GM12878 (cell line): Measurements from ENCODE around the gene CCSER1. TPM values are rescaled to one million over a fixed set of nuclear protein-coding genes. Genes with fewer than 3 reads are reported as not detected.

ENCODE experiments used
- ATAC-seq: fragments of 200-7000 bp; cut with Tn5 transposase; 3 replicates; pipeline ENCODE4 v1.9.1; 2020; ENCODE audit warnings: mild to moderate bottlenecking, moderate library complexity
- BruUV-seq: library from RNA; stranded (reverse); fragments of 400-500 nt; replicated peaks from 2 replicates; lab custom pipeline; 2021; lab: Mats Ljungman, UMichigan
- CTCF ChIA-PET: fragments of 300-600 bp; sonication (Branson Sonifier 250); formaldehyde crosslinking; extraction: SDS; loops from one replicate; lab custom pipeline; 2021; ENCODE audit warnings: inconsistent platforms; lab: Yijun Ruan, JAX
- POLR2A ChIA-PET: fragments of 350-600 bp; formaldehyde crosslinking; extraction: SDS; loops from one replicate; lab custom pipeline; 2021; ENCODE audit warnings: inconsistent platforms; lab: Charles Lee
- RAD21 ChIA-PET: fragments of 300-600 bp; sonication (Branson Sonifier 250); formaldehyde crosslinking; loops from one replicate; lab custom pipeline; 2023; ENCODE audit warnings: antibody characterized with exemption; ENCODE audit not compliant: unreplicated experiment; lab: Charles Lee
- SMC1A ChIA-PET: fragments of 300-600 bp; sonication (Branson Sonifier 250); formaldehyde crosslinking; loops from one replicate; lab custom pipeline; 2023; ENCODE audit not compliant: unreplicated experiment, uncharacterized antibody; lab: Charles Lee
- DNase-seq: peaks from one replicate; pipeline ENCODE4 v3.0.0-alpha.2; 2011; ENCODE audit warnings: low read depth, low spot score
- FAIRE-seq: peaks from 3 replicates; lab custom pipeline; 2011; peaks lifted over from hg19 to GRCh38; lab: Jason Lieb, UNC
- H2AFZ ChIP-seq: 2 replicates; pipeline ENCODE4 v1.6.0; 2011; ENCODE audit warnings: low read depth, low read length, control low read depth; ENCODE audit not compliant: control insufficient read depth
- H3K27ac ChIP-seq: 2 replicates; pipeline ENCODE4 v1.5.1; 2011; ENCODE audit warnings: control low read depth; ENCODE audit not compliant: control insufficient read depth, insufficient read depth
- H3K27me3 ChIP-seq, 2 experiments: replicated peaks in 1 of 2; 2 replicates each; pipeline versions ENCODE4 v1.6.0 to v1.6.1; 2011; ENCODE audit warnings: low read length in 1 of 2; ENCODE audit not compliant: control insufficient read depth in 2 of 2, insufficient read depth in 2 of 2
- H3K36me3 ChIP-seq, 2 experiments: 2 replicates each; pipeline ENCODE4 v1.5.1; 2011; ENCODE audit warnings: low read length in 1 of 2; ENCODE audit not compliant: control insufficient read depth in 2 of 2, insufficient read depth in 2 of 2
- H3K4me1 ChIP-seq: 2 replicates; pipeline ENCODE4 v1.6.1; 2011; ENCODE audit warnings: mild to moderate bottlenecking, low read length, moderate library complexity, mixed read lengths; ENCODE audit not compliant: control insufficient read depth, insufficient read depth
- H3K4me2 ChIP-seq: 2 replicates; pipeline ENCODE4 v1.6.0; 2011; ENCODE audit warnings: control low read depth; ENCODE audit not compliant: control insufficient read depth, insufficient read depth
- H3K4me3 ChIP-seq: fragments of 200-600 bp; sonication (generic); 2 replicates; pipeline ENCODE4 v1.5.1; 2016
- H3K79me2 ChIP-seq: 2 replicates; pipeline ENCODE4 v1.6.0; 2011; ENCODE audit warnings: low read length; ENCODE audit not compliant: control insufficient read depth, insufficient read depth
- H3K9ac ChIP-seq: 2 replicates; pipeline ENCODE4 v1.8.0; 2011; ENCODE audit warnings: low read length, control low read depth, mixed read lengths; ENCODE audit not compliant: control insufficient read depth, insufficient read depth
- H3K9me3 ChIP-seq: replicated peaks from 3 replicates; pipeline ENCODE4 v1.5.1; 2011; ENCODE audit warnings: mild to moderate bottlenecking, low read length; ENCODE audit not compliant: control insufficient read depth, insufficient read depth
- H4K20me1 ChIP-seq: 2 replicates; pipeline ENCODE4 v1.6.0; 2011; ENCODE audit not compliant: control insufficient read depth, insufficient read depth
- ETV6 ChIP-seq, 2 experiments: fragments of 450-650 bp in 1 of 2; IDR thresholded peaks in 1 of 2; conservative IDR thresholded peaks in 1 of 2; 2 replicates each; pipeline ENCODE4 v1.6.1; 2014; ENCODE audit warnings: antibody characterized with exemption in 1 of 2, borderline replicate concordance in 1 of 2, low read depth in 1 of 2, mild to moderate bottlenecking in 1 of 2, moderate library complexity in 1 of 2
- NBN ChIP-seq: fragments of 450-650 bp; IDR thresholded peaks from 2 replicates; pipeline ENCODE4 v1.6.1; 2016
- NR2C2 ChIP-seq: IDR thresholded peaks from 2 replicates; pipeline ENCODE4 v1.6.1; 2011; ENCODE audit warnings: borderline replicate concordance, low read depth; ENCODE audit not compliant: control insufficient read depth, insufficient read length
- PAX8 ChIP-seq: fragments of 450-650 bp; IDR thresholded peaks from 2 replicates; pipeline ENCODE4 v1.6.1; 2017; ENCODE audit warnings: mild to moderate bottlenecking, moderate library complexity
- POLR2A ChIP-seq: IDR thresholded peaks from 2 replicates; pipeline ENCODE4 v1.6.1; 2011; ENCODE audit warnings: low read depth, mild to moderate bottlenecking, low read length
- REST ChIP-seq: IDR thresholded peaks from 2 replicates; pipeline ENCODE4 v1.6.1; 2012; ENCODE audit warnings: mild to moderate bottlenecking, low read depth, low read length
- RUNX3 ChIP-seq: IDR thresholded peaks from 2 replicates; pipeline ENCODE4 v1.6.1; 2012; ENCODE audit warnings: low read length, inconsistent platforms
- SIX5 ChIP-seq: IDR thresholded peaks from 2 replicates; pipeline ENCODE4 v1.6.1; 2011; ENCODE audit warnings: mild to moderate bottlenecking, low read depth, low read length, moderate library complexity; ENCODE audit not compliant: severe bottlenecking
- ZBTB33 ChIP-seq: fragments of 450-650 bp; IDR thresholded peaks from 2 replicates; pipeline ENCODE4 v1.6.1; 2017; ENCODE audit warnings: mild to moderate bottlenecking
- WGBS: methylation state at CpG from one replicate; pipeline ENCODE4 v1.1.6; 2016; ENCODE audit warnings: low lambda C conversion rate; ENCODE audit not compliant: insufficient replicate concordance, insufficient coverage; ENCODE audit errors: missing lambda C conversion rate; 5-methylcytosine and 5-hydroxymethylcytosine counted together
- in situ Hi-C: fragments of 300-500 bp; cut with MboI; formaldehyde crosslinking; loops from 9 replicates; pipeline ENCODE4 v1.14.3; 2018; ENCODE audit warnings: mixed read lengths
- intact Hi-C: fragments of 100-400 bp; cut with micrococcal nuclease; formaldehyde crosslinking; loops from one replicate; pipeline ENCODE4 v1.14.2; 2022; ENCODE audit not compliant: unreplicated experiment
- polyA plus RNA-seq, 11 experiments: library from polyadenylated mRNA; depleted of rRNA in 4 of 11; unstranded in 6 of 11; stranded (reverse) in 5 of 11; fragments of >200 nt; fragmentation: Nextera tagmentation in 4 of 11; fragmentation: Illumina TruSeq in 1 of 11; extraction: Ambion mirVana in 4 of 11; extraction: Trizol in 1 of 11; gene quantifications; 1 replicate in 1 of 11; 2 replicates in 10 of 11; pipeline versions ENCODE4 v1.2.1 to v1.2.3, GENCODE V29; 2011 to 2016; ENCODE audit warnings: inconsistent platforms in 2 of 11, missing spikeins in 2 of 11, low read depth in 1 of 11
- total RNA-seq, 4 experiments: library from RNA; depleted of rRNA in 3 of 4; stranded (reverse); fragments of >200 nt in 3 of 4; fragmentation: Illumina TruSeq in 1 of 4; extraction: Trizol in 1 of 4; gene quantifications; 2 replicates each; pipeline versions ENCODE4 v1.2.1 to v1.2.3, GENCODE V29; 2013 to 2021

Gene CCSER1
- total and polyA plus RNA-seq, 10 of the 15 experiments (the other 5 are each of a cell fraction or from before 2014, with no cell fraction given), result 0.22 to 2.7 (median 1.0) TPM

DNA sequence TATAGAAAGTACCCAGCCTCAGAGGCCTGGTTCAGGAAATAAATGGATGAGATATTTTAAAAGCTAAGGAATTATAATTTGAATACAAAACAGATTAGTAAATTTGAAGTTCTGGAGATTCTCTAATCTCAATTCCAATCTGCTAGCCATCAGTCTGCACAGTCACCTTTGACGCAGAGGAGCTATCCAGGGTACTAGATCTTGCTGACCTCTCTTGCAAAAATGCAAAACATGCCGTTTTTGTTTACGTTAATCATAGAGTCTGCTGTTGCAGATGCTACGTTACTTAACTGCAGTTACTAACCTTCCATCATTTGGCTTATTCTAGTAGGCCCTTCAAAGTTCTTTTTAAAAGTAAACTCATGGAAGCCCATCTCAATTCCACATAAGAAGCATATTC lies 10.4 kb downstream of the CCSER1 start:
- Histone ChIP-seq H3K27ac (no peak overlapping the region), H3K4me1 (no peaks in the 10 kb centered on the region), H3K36me3 (no peaks in the 10 kb centered on the region), H4K20me1 (no peaks in the 10 kb centered on the region), H3K27me3 (no peaks in the 10 kb centered on the region), H3K4me3 (no peak overlapping the region), H3K9ac (no peak overlapping the region), H2AFZ (no peak overlapping the region), H3K79me2 (no peaks in the 10 kb centered on the region), H3K4me2 (no peak overlapping the region), H3K9me3 (no peaks in the 10 kb centered on the region)
- ATAC-seq (no peak), DNase-seq (no peak), FAIRE-seq (no peak)
- RAD21 ChIA-PET, result no interaction called here
- WGBS, result 56% methylated on average over 4 of the region's 4 CpGs
- CTCF ChIA-PET, result interaction anchor here (1.4 kb wide), 1 partner anchor 105 kb away, joined by 3 read pairs; no protein-coding TSS in a partner anchor
- TF ChIP-seq NBN (no peak), REST (peak; percentile 72), POLR2A (no peak)
- SMC1A ChIA-PET, result interaction anchor here (1.8 kb wide), 1 partner anchor 18 kb away, joined by 4 read pairs; no protein-coding TSS in a partner anchor
- POLR2A ChIA-PET, result no interaction called here
- intact Hi-C loops, result no loop called here
- no TSS peak for BruUV-seq
- in situ Hi-C loops, result no loop called here

DNA sequence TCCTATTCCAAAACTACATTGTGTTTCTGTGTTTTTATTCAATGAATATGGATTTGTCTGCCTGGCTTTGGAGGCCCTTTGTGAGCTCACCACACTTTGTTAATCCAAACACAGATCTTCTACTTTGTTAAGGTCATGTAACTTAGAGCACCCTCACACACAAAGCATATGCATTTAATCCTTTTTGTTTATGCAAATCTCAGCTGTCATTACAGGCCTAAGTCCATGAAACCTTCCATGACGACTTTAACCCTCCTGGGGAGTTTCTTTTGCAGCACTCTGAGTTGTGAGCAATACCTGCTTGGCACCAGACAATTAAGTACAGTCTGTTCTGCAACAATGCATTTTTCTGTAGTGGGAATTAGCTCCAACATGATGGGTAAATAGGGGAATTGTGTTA lies 14.9 kb downstream of the CCSER1 start:
- Histone ChIP-seq H4K20me1 (no peaks in the 10 kb centered on the region), H3K27me3 (no peaks in the 10 kb centered on the region)
- FAIRE-seq, result no peak

More for the DNA sequence above, 14.9 kb downstream of the CCSER1 start:
- no peak overlapping the region for H3K27ac ChIP-seq
- H3K4me2 ChIP-seq, result no peak overlapping the region
- H3K79me2 ChIP-seq, result no peaks in the 10 kb centered on the region
- ChIA-PET POLR2A (no interaction called here), RAD21 (no interaction called here), CTCF (no interaction called here), SMC1A (interaction anchor here (0.7 kb wide), 1 partner anchor 76 kb away, joined by 3 read pairs; no protein-coding TSS in a partner anchor)
- H3K9ac ChIP-seq, result no peak overlapping the region
- H2AFZ ChIP-seq, result no peak overlapping the region
- TF ChIP-seq NR2C2 (no peak), SIX5 (no peak), ETV6 (conservative IDR thresholded peaks at IDR 0.05 in 1 of 2, IDR thresholded peaks at IDR 0.05 in 1 of 2; ENCODE audit: borderline replicate concordance in 1 of 2, low read depth in 1 of 2) (no peak), PAX8 (no peak), ZBTB33 (no peak), RUNX3 (no peak)
- H3K4me1 ChIP-seq, result no peaks in the 10 kb centered on the region
- no TSS peak for BruUV-seq
- H3K36me3 ChIP-seq, result no peaks in the 10 kb centered on the region
- ATAC-seq, result no peak
- H3K4me3 ChIP-seq, result no peak overlapping the region
- intact Hi-C loops (no loop called here), in situ Hi-C loops (no loop called here)
- 0% methylated on average over 1 of the region's 1 CpG for WGBS
- H3K9me3 ChIP-seq, result no peaks in the 10 kb centered on the region
- DNase-seq, result no peak
